ENCODE measurements around the gene LAMA4.

LAMA4 gene

DNA sequence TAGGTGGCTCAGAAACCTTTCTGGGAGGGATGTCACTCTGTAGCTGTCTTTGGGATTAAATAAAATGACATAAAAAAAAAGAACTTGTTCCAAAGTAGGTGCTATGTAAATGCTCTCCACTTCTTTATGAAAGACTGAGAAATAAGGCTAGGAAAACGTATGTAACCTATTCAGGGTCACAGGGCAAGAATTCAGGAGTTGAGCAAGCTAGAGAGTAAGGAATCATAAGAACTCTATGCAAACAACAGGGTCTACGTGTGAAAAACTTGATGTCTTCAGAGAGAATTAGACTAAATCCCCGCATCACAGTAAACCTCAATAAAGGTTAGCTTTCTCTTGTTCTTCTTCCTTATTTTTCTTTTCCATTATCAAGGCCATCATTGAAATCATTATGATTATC, 59.2 kb downstream of the LAMA4 start:
- H3K36me3 ChIP-seq = no peaks in the 10 kb centered on the region

DNA sequence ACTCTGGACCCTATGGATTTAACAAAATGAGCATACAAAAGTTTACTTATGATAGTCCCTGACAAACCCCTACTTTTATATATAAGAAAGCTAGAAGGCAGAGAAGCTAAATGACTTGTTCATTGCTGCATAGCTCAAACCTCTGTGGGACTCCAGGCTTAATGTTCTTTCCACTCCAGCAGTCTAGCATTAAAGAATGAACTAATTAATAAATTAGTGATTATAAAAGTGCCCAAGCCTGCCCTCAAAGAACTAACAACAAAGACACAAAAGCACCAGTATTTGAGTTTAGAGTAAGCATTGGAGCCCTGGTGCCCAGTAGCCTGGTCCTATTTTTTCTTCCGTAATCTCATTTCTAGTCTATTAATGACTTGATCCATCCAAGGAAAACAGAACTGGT, 59.9 kb downstream of the LAMA4 start:
- no peaks in the 10 kb centered on the region for H3K36me3 ChIP-seq
- H3K27me3 ChIP-seq = no peaks in the 10 kb centered on the region
- no peaks in the 10 kb centered on the region for H3K9me3 ChIP-seq
- no peak for DNase-seq
- TF ChIP-seq, protein P1, sequence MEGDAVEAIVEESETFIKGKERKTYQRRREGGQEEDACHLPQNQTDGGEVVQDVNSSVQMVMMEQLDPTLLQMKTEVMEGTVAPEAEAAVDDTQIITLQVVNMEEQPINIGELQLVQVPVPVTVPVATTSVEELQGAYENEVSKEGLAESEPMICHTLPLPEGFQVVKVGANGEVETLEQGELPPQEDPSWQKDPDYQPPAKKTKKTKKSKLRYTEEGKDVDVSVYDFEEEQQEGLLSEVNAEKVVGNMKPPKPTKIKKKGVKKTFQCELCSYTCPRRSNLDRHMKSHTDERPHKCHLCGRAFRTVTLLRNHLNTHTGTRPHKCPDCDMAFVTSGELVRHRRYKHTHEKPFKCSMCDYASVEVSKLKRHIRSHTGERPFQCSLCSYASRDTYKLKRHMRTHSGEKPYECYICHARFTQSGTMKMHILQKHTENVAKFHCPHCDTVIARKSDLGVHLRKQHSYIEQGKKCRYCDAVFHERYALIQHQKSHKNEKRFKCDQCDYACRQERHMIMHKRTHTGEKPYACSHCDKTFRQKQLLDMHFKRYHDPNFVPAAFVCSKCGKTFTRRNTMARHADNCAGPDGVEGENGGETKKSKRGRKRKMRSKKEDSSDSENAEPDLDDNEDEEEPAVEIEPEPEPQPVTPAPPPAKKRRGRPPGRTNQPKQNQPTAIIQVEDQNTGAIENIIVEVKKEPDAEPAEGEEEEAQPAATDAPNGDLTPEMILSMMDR (IDR thresholded peaks at IDR 0.05; ENCODE audit: low read depth, low read length) = no peak
- H3K4me1 ChIP-seq = peaks cover 21% of the 10 kb centered on the region
- no peak overlapping the region for H3K4me3 ChIP-seq (ENCODE audit: low read depth, low read length)

More for the DNA sequence above, 59.2 kb downstream of the LAMA4 start:
- Histone ChIP-seq H3K4me1 (peaks cover 21% of the 10 kb centered on the region), H3K9me3 (no peaks in the 10 kb centered on the region), H3K4me3 (ENCODE audit: low read depth, low read length) (no peak overlapping the region), H3K27me3 (no peaks in the 10 kb centered on the region)
- TF ChIP-seq, protein P1 (IDR thresholded peaks at IDR 0.05; ENCODE audit: low read depth, low read length) = no peak
- DNase-seq = no peak

DNA sequence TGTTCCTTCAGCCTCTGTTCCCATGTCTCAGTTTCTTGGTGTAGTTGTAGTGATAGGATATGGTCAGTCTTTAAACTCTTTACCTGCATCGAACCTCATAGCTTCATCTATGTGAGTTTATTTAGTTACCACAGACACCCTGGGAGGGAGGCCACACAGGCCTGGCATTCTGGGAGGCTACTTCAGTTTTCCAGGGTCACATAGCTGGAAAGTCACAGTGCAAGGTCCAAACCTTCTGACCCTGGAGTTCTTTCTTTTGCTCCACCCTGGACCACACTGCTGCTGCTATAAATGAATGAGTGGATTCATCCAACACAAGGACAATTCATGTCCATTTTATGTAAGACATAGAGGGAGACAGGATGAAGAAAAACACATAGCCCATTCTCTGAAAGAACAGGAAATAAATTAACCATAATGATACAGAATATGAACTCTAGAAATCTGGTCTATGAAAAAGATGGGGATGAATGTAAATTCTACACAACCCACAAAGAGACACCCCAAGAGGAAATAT, 60.8 kb downstream of the LAMA4 start:
- DNase-seq = no peak
- H3K4me3 ChIP-seq (ENCODE audit: low read depth, low read length) = no peak overlapping the region
- H3K4me1 ChIP-seq = peaks cover 26% of the 10 kb centered on the region
- no peaks in the 10 kb centered on the region for H3K27me3 ChIP-seq
- TF ChIP-seq, protein P1 (IDR thresholded peaks at IDR 0.05; ENCODE audit: low read depth, low read length) = no peak
- H3K36me3 ChIP-seq = no peaks in the 10 kb centered on the region
- H3K9me3 ChIP-seq = no peaks in the 10 kb centered on the region

DNA sequence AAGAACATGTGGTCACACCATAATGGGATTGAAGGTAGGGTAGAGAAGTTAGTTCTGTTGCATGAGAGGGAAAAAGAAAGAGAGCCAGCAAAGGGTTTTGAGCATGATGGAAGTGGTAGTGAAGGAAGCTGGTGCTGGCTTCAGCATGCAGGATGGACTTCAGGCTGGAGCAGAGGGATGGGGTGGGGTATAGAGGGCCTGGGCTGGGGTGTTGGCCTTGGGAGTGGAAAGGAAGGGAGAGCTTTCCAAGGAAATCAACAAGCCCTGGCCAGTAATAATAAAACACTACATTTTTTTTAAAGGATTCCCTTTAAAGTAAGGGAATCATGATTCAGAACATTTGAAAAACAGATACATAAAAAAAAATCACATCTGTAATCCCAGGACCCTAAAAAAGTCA, 61.2 kb downstream of the LAMA4 start:
- no peak for DNase-seq
- Histone ChIP-seq H3K4me1 (peaks cover 21% of the 10 kb centered on the region), H3K9me3 (no peaks in the 10 kb centered on the region), H3K27me3 (no peaks in the 10 kb centered on the region), H3K4me3 (ENCODE audit: low read depth, low read length) (no peak overlapping the region), H3K36me3 (no peaks in the 10 kb centered on the region)
- TF ChIP-seq, protein P1 (IDR thresholded peaks at IDR 0.05; ENCODE audit: low read depth, low read length) = no peak

DNA sequence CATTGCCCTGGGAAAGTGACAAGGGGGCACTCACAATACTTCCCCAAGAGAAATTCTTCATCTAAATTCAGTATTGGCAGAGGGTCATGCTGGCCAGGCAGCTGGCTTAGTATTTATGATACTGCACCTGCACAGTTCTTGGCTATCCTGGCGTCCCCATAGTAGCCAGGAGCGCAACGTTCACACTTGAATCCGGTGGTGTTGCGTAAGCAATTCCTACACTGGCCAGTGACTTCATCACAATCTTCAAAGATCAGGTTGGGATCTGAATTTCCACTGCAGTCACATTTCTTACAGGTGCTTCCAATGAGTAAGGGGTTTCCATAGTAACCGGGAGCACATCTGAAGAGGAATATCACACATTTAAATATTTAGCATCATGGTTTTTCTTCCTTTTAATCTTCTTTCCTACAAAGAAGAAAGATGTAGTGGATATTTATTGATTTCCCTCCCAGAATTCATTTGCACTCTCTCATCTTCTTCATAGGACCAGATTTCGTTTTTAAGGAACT, 62.8 kb downstream of the LAMA4 start:
- no peak overlapping the region for H3K4me3 ChIP-seq (ENCODE audit: low read depth, low read length)
- no peaks in the 10 kb centered on the region for H3K36me3 ChIP-seq
- H3K27me3 ChIP-seq = no peaks in the 10 kb centered on the region
- no peak for DNase-seq
- no peaks in the 10 kb centered on the region for H3K9me3 ChIP-seq
- TF ChIP-seq, protein P1 (IDR thresholded peaks at IDR 0.05; ENCODE audit: low read depth, low read length) = no peak
- H3K4me1 ChIP-seq = peaks cover 8% of the 10 kb centered on the region

DNA sequence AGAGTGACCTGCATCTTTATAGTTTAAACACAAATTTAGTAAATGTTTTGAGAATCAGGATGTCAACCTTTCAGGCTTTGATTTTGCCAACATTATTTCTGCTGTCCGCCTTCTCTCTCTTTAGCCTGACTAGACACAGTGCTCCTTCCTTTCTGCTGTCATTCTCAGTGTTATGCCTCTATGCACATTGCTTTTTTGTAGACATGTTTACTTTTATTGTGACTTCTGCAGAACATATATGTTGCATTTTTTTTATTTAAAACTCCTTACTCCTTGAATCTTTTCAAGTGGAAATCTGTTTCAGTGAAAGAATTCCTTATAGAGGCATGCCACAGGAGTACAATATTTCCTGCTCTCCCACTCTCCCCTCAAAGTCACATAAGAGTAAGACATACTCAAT, 64.2 kb downstream of the LAMA4 start:
- no peaks in the 10 kb centered on the region for H3K36me3 ChIP-seq
- no peak for DNase-seq
- H3K4me1 ChIP-seq = peaks cover 7% of the 10 kb centered on the region
- TF ChIP-seq, protein P1 (IDR thresholded peaks at IDR 0.05; ENCODE audit: low read depth, low read length) = no peak
- H3K27me3 ChIP-seq = no peaks in the 10 kb centered on the region
- no peak overlapping the region for H3K4me3 ChIP-seq (ENCODE audit: low read depth, low read length)
- no peaks in the 10 kb centered on the region for H3K9me3 ChIP-seq

Measured in BE2C (cell line).